Neural cell (in vitro differentiated cells): Measurements from ENCODE around the gene GAS7. TPM values are rescaled to one million over a fixed set of nuclear protein-coding genes. Genes with fewer than 3 reads are reported as not detected.

Experiments used
- H2AFZ ChIP-seq: fragments of 200-600, 300-800 bp; sonication (generic), shearing (Covaris generic); 2 replicates; pipeline ENCODE4 v1.6.0; 2014; ENCODE audit warnings: low read depth, mild to moderate bottlenecking, antibody characterized with exemption, low read length, moderate library complexity
- H3F3A ChIP-seq: fragments of 200-600 bp; shearing (Covaris generic); 2 replicates; pipeline ENCODE4 v1.6.1; 2016; ENCODE audit warnings: mild to moderate bottlenecking, moderate library complexity, mixed read lengths, antibody characterized with exemption, low read length; ENCODE audit not compliant: insufficient read depth, poor library complexity, severe bottlenecking
- H3K27ac ChIP-seq: fragments of 200-600, 300-800 bp; sonication (generic), shearing (Covaris generic); 2 replicates; pipeline ENCODE4 v1.5.1; 2014; ENCODE audit warnings: mild to moderate bottlenecking, low read length, moderate library complexity
- H3K27me3 ChIP-seq: fragments of 300-800, 200-600 bp; sonication (generic), shearing (Covaris generic); 2 replicates; pipeline ENCODE4 v1.6.0; 2014; ENCODE audit warnings: mild to moderate bottlenecking, low read depth, low read length, moderate library complexity; ENCODE audit not compliant: insufficient read depth
- H3K36me3 ChIP-seq: fragments of 300-800, 200-600 bp; sonication (generic), shearing (Covaris generic); 2 replicates; pipeline ENCODE4 v1.5.1; 2014; ENCODE audit warnings: mild to moderate bottlenecking, antibody characterized with exemption, low read length, moderate library complexity; ENCODE audit not compliant: insufficient read depth
- H3K4me2 ChIP-seq: fragments of 300-800, 200-600 bp; sonication (generic), shearing (Covaris generic); 2 replicates; pipeline ENCODE4 v1.6.0; 2014; ENCODE audit warnings: mild to moderate bottlenecking, low read length
- H3K4me3 ChIP-seq: fragments of 300-800, 200-600 bp; sonication (generic), shearing (Covaris generic); 2 replicates; pipeline ENCODE4 v1.5.1; 2014; ENCODE audit warnings: mild to moderate bottlenecking, low read length, moderate library complexity
- H3K79me2 ChIP-seq: fragments of 200-600 bp; shearing (Covaris generic); replicated peaks from 2 replicates; pipeline ENCODE4 v1.6.0; 2014; ENCODE audit warnings: mild to moderate bottlenecking, low read length, moderate library complexity; ENCODE audit not compliant: insufficient read depth
- H3K9ac ChIP-seq: fragments of 300-800, 200-600 bp; sonication (generic), shearing (Covaris generic); 2 replicates; pipeline ENCODE4 v1.6.1; 2016; ENCODE audit warnings: mild to moderate bottlenecking, low read length, mixed read lengths
- H3K9me2 ChIP-seq: fragments of 200-600 bp; shearing (Covaris generic); 2 replicates; pipeline ENCODE4 v1.6.1; 2016; ENCODE audit warnings: mild to moderate bottlenecking, low read length, mixed read lengths; ENCODE audit not compliant: insufficient read depth
- H3K9me3 ChIP-seq: fragments of 200-600, 300-800 bp; sonication (generic), shearing (Covaris generic); 2 replicates; pipeline ENCODE4 v1.6.1; 2016; ENCODE audit warnings: mild to moderate bottlenecking, mixed run types, low read length, moderate library complexity, mixed read lengths
- H4K20me1 ChIP-seq: fragments of 200-600 bp; shearing (Covaris generic); 2 replicates; pipeline ENCODE4 v1.6.1; 2016; ENCODE audit warnings: mild to moderate bottlenecking, mixed run types; ENCODE audit not compliant: insufficient read depth
- EP300 ChIP-seq: fragments of 450-650 bp; conservative IDR thresholded peaks from 2 replicates; pipeline ENCODE4 v1.6.1; 2014; ENCODE audit warnings: antibody characterized with exemption, mild to moderate bottlenecking, moderate library complexity; ENCODE audit not compliant: poor library complexity, severe bottlenecking
- EZH2 ChIP-seq: fragments of 200-600, 300-800 bp; shearing (Covaris generic), sonication (generic); IDR thresholded peaks from 2 replicates; pipeline ENCODE4 v1.6.1; 2014; ENCODE audit warnings: antibody characterized with exemption, low read length, borderline replicate concordance, mild to moderate bottlenecking; ENCODE audit not compliant: insufficient read depth, poor library complexity, severe bottlenecking
- MXI1 ChIP-seq: fragments of 450-650 bp; conservative IDR thresholded peaks from 2 replicates; pipeline ENCODE4 v1.6.1; 2014; ENCODE audit warnings: antibody characterized with exemption, mild to moderate bottlenecking; ENCODE audit not compliant: poor library complexity, severe bottlenecking
- POLR2AphosphoS5 ChIP-seq: IDR thresholded peaks from 2 replicates; pipeline ENCODE4 v1.6.1; 2012
- RAD21 ChIP-seq: fragments of 450-650 bp; conservative IDR thresholded peaks from 2 replicates; pipeline ENCODE4 v1.6.1; 2014; ENCODE audit warnings: antibody characterized with exemption, mild to moderate bottlenecking, moderate library complexity
- SMC3 ChIP-seq: fragments of 450-650 bp; conservative IDR thresholded peaks from 2 replicates; pipeline ENCODE4 v1.6.1; 2014; ENCODE audit warnings: antibody characterized with exemption, mild to moderate bottlenecking, moderate library complexity; ENCODE audit not compliant: poor library complexity
- TAF1 ChIP-seq: IDR thresholded peaks from 2 replicates; pipeline ENCODE4 v1.6.1; 2012; ENCODE audit warnings: low read depth
- polyA plus RNA-seq: library from polyadenylated mRNA; depleted of rRNA; stranded (reverse); fragments of >200 nt; gene quantifications from 2 replicates; pipeline ENCODE4 v1.2.3, GENCODE V29; 2014
- TF ChIP-seq, protein P1 (sequence below): fragments of 450-650 bp; IDR thresholded peaks from 2 replicates; pipeline ENCODE4 v1.5.1; 2014; ENCODE audit warnings: antibody characterized with exemption, mild to moderate bottlenecking, moderate library complexity; ENCODE audit not compliant: poor library complexity, severe bottlenecking
- TF ChIP-seq, protein P2 (sequence below): IDR thresholded peaks from 2 replicates; pipeline ENCODE4 v1.6.1; 2012; ENCODE audit warnings: borderline replicate concordance

GAS7 gene
- polyA plus RNA-seq, 1 donor from 2014 or later = 23.6 TPM

- Histone ChIP-seq H3K27me3 (no peaks in the 10 kb centered on the region), H3K9me3 (no peaks in the 10 kb centered on the region), H3K36me3 (no peaks in the 10 kb centered on the region), H4K20me1 (no peaks in the 10 kb centered on the region), H3K9me2 (no peaks in the 10 kb centered on the region), H3K79me2 (no peaks in the 10 kb centered on the region), H3K27ac (no peak overlapping the region), H3K4me3 (no peak overlapping the region), H3K4me2 (no peak overlapping the region), H3K9ac (no peak overlapping the region), H3F3A (no peaks in the 10 kb centered on the region), H2AFZ (no peak overlapping the region)
- no peak for TF ChIP-seq EZH2
- TF ChIP-seq EP300 = no peak
- no peak for TF ChIP-seq TAF1
- no peak for TF ChIP-seq SMC3
- TF ChIP-seq MXI1 = no peak
- TF ChIP-seq, protein P1, sequence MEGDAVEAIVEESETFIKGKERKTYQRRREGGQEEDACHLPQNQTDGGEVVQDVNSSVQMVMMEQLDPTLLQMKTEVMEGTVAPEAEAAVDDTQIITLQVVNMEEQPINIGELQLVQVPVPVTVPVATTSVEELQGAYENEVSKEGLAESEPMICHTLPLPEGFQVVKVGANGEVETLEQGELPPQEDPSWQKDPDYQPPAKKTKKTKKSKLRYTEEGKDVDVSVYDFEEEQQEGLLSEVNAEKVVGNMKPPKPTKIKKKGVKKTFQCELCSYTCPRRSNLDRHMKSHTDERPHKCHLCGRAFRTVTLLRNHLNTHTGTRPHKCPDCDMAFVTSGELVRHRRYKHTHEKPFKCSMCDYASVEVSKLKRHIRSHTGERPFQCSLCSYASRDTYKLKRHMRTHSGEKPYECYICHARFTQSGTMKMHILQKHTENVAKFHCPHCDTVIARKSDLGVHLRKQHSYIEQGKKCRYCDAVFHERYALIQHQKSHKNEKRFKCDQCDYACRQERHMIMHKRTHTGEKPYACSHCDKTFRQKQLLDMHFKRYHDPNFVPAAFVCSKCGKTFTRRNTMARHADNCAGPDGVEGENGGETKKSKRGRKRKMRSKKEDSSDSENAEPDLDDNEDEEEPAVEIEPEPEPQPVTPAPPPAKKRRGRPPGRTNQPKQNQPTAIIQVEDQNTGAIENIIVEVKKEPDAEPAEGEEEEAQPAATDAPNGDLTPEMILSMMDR = no peak
- no peak for TF ChIP-seq POLR2AphosphoS5
- TF ChIP-seq RAD21 = no peak
- TF ChIP-seq, protein P2, sequence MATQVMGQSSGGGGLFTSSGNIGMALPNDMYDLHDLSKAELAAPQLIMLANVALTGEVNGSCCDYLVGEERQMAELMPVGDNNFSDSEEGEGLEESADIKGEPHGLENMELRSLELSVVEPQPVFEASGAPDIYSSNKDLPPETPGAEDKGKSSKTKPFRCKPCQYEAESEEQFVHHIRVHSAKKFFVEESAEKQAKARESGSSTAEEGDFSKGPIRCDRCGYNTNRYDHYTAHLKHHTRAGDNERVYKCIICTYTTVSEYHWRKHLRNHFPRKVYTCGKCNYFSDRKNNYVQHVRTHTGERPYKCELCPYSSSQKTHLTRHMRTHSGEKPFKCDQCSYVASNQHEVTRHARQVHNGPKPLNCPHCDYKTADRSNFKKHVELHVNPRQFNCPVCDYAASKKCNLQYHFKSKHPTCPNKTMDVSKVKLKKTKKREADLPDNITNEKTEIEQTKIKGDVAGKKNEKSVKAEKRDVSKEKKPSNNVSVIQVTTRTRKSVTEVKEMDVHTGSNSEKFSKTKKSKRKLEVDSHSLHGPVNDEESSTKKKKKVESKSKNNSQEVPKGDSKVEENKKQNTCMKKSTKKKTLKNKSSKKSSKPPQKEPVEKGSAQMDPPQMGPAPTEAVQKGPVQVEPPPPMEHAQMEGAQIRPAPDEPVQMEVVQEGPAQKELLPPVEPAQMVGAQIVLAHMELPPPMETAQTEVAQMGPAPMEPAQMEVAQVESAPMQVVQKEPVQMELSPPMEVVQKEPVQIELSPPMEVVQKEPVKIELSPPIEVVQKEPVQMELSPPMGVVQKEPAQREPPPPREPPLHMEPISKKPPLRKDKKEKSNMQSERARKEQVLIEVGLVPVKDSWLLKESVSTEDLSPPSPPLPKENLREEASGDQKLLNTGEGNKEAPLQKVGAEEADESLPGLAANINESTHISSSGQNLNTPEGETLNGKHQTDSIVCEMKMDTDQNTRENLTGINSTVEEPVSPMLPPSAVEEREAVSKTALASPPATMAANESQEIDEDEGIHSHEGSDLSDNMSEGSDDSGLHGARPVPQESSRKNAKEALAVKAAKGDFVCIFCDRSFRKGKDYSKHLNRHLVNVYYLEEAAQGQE = no peak
Measured at GRCh38 chr17:9998060-9998459, 200.3 kb downstream of the GAS7 start.

- H4K20me1 ChIP-seq = no peaks in the 10 kb centered on the region
- no peak overlapping the region for H3K27ac ChIP-seq
- no peaks in the 10 kb centered on the region for H3K27me3 ChIP-seq
- H3K4me3 ChIP-seq = no peak overlapping the region
- H3K9ac ChIP-seq = no peak overlapping the region
- H2AFZ ChIP-seq = no peak overlapping the region
- TF ChIP-seq RAD21 = no peak
- TF ChIP-seq TAF1 = no peak
- TF ChIP-seq EP300 = no peak
- TF ChIP-seq SMC3 = no peak
- TF ChIP-seq EZH2 = no peak
- TF ChIP-seq, protein P2 = no peak
- no peak for TF ChIP-seq POLR2AphosphoS5
- no peaks in the 10 kb centered on the region for H3K9me3 ChIP-seq
- no peaks in the 10 kb centered on the region for H3K79me2 ChIP-seq
- no peak overlapping the region for H3K4me2 ChIP-seq
- no peaks in the 10 kb centered on the region for H3K9me2 ChIP-seq
- H3F3A ChIP-seq = no peaks in the 10 kb centered on the region
- no peaks in the 10 kb centered on the region for H3K36me3 ChIP-seq
Measured at GRCh38 chr17:9994761-9995160, 203.6 kb downstream of the GAS7 start.
